ENCODE results near the gene DMD. TPM values are rescaled to one million over a fixed set of nuclear protein-coding genes. Genes with fewer than 3 reads are reported as not detected.

DMD gene
- total and polyA plus RNA-seq, 2 donors (not counting 1 experiment from before 2014, with no cell fraction given): 5.1 to 7.2 TPM

- Histone ChIP-seq H3K4me3 (replicated peaks in 1 of 4; ENCODE audit: control extremely low read depth in 1 of 4, insufficient read depth in 1 of 4, low read depth in 3 of 4, low read length in 4 of 4) (no peak overlapping the region), H3K79me2 (ENCODE audit: control insufficient read depth, insufficient read depth, low read length) (no peaks in the 10 kb centered on the region), H3K4me1 (ENCODE audit: control insufficient read depth, extremely low read depth, insufficient read depth, low read length) (no peaks in the 10 kb centered on the region), H3K27ac (ENCODE audit: insufficient read depth, low read length) (no peak overlapping the region), H4K20me1 (ENCODE audit: control insufficient read depth, extremely low read depth, insufficient read depth, low read length) (no peaks in the 10 kb centered on the region), H3K9ac (ENCODE audit: insufficient read depth, low read length) (no peak overlapping the region), H2AFZ (ENCODE audit: low read length) (no peak overlapping the region), H3K36me3 (ENCODE audit: control insufficient read depth, insufficient read depth, low read length) (no peaks in the 10 kb centered on the region), H3K27me3 (ENCODE audit: control insufficient read depth, insufficient read depth, low read length) (no peaks in the 10 kb centered on the region), H3K9me3 (ENCODE audit: control insufficient read depth, insufficient read depth, low read depth, low read length) (no peaks in the 10 kb centered on the region), H3K4me2 (ENCODE audit: extremely low read depth, insufficient read depth, low read length) (no peak overlapping the region)
- DNase-seq (ENCODE audit: low read depth in 2 of 2): no peak
- TF ChIP-seq CTCF (conservative IDR thresholded peaks at IDR 0.05 in 1 of 2, IDR thresholded peaks at IDR 0.05 in 1 of 2; ENCODE audit: low read depth in 1 of 2, low read length in 2 of 2): no peak
- TF ChIP-seq EZH2 (IDR thresholded peaks at IDR 0.05; ENCODE audit: low read length, missing control alignments): no peak
Measured at GRCh38 chrX:31713120-31713519, 1498.2 kb downstream of the DMD start.

- no peaks in the 10 kb centered on the region for H3K79me2 ChIP-seq (ENCODE audit: control insufficient read depth, insufficient read depth, low read length)
- H3K27me3 ChIP-seq (ENCODE audit: control insufficient read depth, insufficient read depth, low read length): no peaks in the 10 kb centered on the region
- no peak overlapping the region for H3K4me2 ChIP-seq (ENCODE audit: extremely low read depth, insufficient read depth, low read length)
- no peaks in the 10 kb centered on the region for H4K20me1 ChIP-seq (ENCODE audit: control insufficient read depth, extremely low read depth, insufficient read depth, low read length)
- no peak overlapping the region for H2AFZ ChIP-seq (ENCODE audit: low read length)
- TF ChIP-seq EZH2 (IDR thresholded peaks at IDR 0.05; ENCODE audit: low read length, missing control alignments) (no peak), CTCF (conservative IDR thresholded peaks at IDR 0.05 in 1 of 2, IDR thresholded peaks at IDR 0.05 in 1 of 2; ENCODE audit: low read depth in 1 of 2, low read length in 2 of 2) (no peak)
- no peak overlapping the region for H3K9ac ChIP-seq (ENCODE audit: insufficient read depth, low read length)
- no peak overlapping the region for H3K4me3 ChIP-seq (replicated peaks in 1 of 4; ENCODE audit: control extremely low read depth in 1 of 4, insufficient read depth in 1 of 4, low read depth in 3 of 4, low read length in 4 of 4)
- no peaks in the 10 kb centered on the region for H3K36me3 ChIP-seq (ENCODE audit: control insufficient read depth, insufficient read depth, low read length)
- H3K4me1 ChIP-seq (ENCODE audit: control insufficient read depth, extremely low read depth, insufficient read depth, low read length): no peaks in the 10 kb centered on the region
- no peak overlapping the region for H3K27ac ChIP-seq (ENCODE audit: insufficient read depth, low read length)
- H3K9me3 ChIP-seq (ENCODE audit: control insufficient read depth, insufficient read depth, low read depth, low read length): no peaks in the 10 kb centered on the region
- no peak for DNase-seq (ENCODE audit: low read depth in 2 of 2)
Measured at GRCh38 chrX:31711166-31711565, 1500.2 kb downstream of the DMD start.

GRCh38 chrX:31708116-31708515 is 1503.2 kb downstream of the DMD start:
- no peak overlapping the region for H3K4me3 ChIP-seq (replicated peaks in 1 of 4; ENCODE audit: control extremely low read depth in 1 of 4, insufficient read depth in 1 of 4, low read depth in 3 of 4, low read length in 4 of 4)
- H3K4me1 ChIP-seq (ENCODE audit: control insufficient read depth, extremely low read depth, insufficient read depth, low read length): no peaks in the 10 kb centered on the region
- H3K9ac ChIP-seq (ENCODE audit: insufficient read depth, low read length): no peak overlapping the region
- peak in 1 of 2 donors; percentile 13 for DNase-seq (ENCODE audit: low read depth in 2 of 2)
- H3K4me2 ChIP-seq (ENCODE audit: extremely low read depth, insufficient read depth, low read length): no peak overlapping the region
- no peak overlapping the region for H3K27ac ChIP-seq (ENCODE audit: insufficient read depth, low read length)
- no peaks in the 10 kb centered on the region for H3K79me2 ChIP-seq (ENCODE audit: control insufficient read depth, insufficient read depth, low read length)
- no peaks in the 10 kb centered on the region for H4K20me1 ChIP-seq (ENCODE audit: control insufficient read depth, extremely low read depth, insufficient read depth, low read length)
- no peaks in the 10 kb centered on the region for H3K9me3 ChIP-seq (ENCODE audit: control insufficient read depth, insufficient read depth, low read depth, low read length)
- TF ChIP-seq CTCF (conservative IDR thresholded peaks at IDR 0.05 in 1 of 2, IDR thresholded peaks at IDR 0.05 in 1 of 2; ENCODE audit: low read depth in 1 of 2, low read length in 2 of 2): no peak
- no peak for TF ChIP-seq EZH2 (IDR thresholded peaks at IDR 0.05; ENCODE audit: low read length, missing control alignments)
- no peak overlapping the region for H2AFZ ChIP-seq (ENCODE audit: low read length)
- no peaks in the 10 kb centered on the region for H3K36me3 ChIP-seq (ENCODE audit: control insufficient read depth, insufficient read depth, low read length)
- H3K27me3 ChIP-seq (ENCODE audit: control insufficient read depth, insufficient read depth, low read length): no peaks in the 10 kb centered on the region
